ENCODE measurements around the gene DNAJC5.
A peak's percentile ranks its signal among the peaks of the same experiment; 100 is the strongest.

DNAJC5 gene

GRCh38 chr20:63895952-63896263, 982 bp downstream of the DNAJC5 start:
- peak; percentile 47 for DNase-seq (ENCODE audit: low read depth)
- H3K4me3 ChIP-seq (ENCODE audit: low read depth, low read length) = peak overlapping the region; percentile 67
- no peak for TF ChIP-seq CTCF (conservative IDR thresholded peaks at IDR 0.05; ENCODE audit: low read depth, low read length)

DNA sequence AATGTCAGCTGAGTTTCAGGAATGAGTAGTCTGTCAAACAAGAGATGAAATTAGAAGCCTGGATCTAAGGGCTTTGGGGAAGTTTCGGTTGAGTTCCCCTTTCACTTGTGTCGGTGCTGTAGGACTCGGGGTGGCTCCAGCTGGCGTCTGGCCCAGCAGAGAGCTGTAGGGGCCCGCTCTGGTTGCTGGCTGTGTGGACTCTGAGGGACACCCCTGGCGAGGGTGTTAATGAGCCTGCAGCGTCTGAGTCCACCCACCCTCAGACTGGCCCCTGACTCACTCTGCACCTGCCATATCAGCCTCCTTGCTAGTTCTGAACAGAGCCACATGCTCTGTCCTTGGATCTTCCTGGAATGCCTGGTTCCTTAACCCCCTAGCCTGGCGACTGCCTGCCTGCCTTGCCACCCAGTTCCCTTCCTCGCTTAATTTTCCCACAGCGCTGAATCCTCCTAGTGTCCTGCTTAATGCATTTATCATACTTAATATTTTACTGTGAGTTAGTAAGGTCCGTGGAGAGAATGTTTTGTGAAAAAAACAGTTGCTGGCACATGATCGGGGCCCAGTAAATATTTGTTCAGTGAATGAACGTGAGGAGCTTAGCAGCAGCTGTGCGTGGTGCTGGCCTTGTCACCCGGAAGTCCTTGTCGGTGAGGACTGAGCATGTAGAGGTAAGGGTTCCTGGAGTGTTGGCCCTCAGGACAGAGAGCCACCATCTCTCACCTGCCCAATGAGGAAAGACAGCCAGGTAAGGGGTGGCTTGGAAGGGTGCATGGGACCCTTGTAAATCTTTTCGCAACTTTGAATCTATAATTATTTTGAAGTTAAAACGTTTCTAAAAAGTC, 1.6 kb downstream of the DNAJC5 start:
- DNase-seq (ENCODE audit: low read depth) = no peak
- TF ChIP-seq CTCF (conservative IDR thresholded peaks at IDR 0.05; ENCODE audit: low read depth, low read length) = no peak
- H3K4me3 ChIP-seq (ENCODE audit: low read depth, low read length) = peak overlapping the region; percentile 67

- no peak for DNase-seq (ENCODE audit: low read depth)
- no peak for TF ChIP-seq CTCF (conservative IDR thresholded peaks at IDR 0.05; ENCODE audit: low read depth, low read length)
- no peak overlapping the region for H3K4me3 ChIP-seq (ENCODE audit: low read depth, low read length)
Observed at GRCh38 chr20:63897978-63898561, 3.1 kb downstream of the DNAJC5 start.

- TF ChIP-seq CTCF (conservative IDR thresholded peaks at IDR 0.05; ENCODE audit: low read depth, low read length) = no peak
- DNase-seq (ENCODE audit: low read depth) = no peak
- no peak overlapping the region for H3K4me3 ChIP-seq (ENCODE audit: low read depth, low read length)
Observed at GRCh38 chr20:63898882-63899558, 4.1 kb downstream of the DNAJC5 start.

- no peak overlapping the region for H3K4me3 ChIP-seq (ENCODE audit: low read depth, low read length)
- no peak for TF ChIP-seq CTCF (conservative IDR thresholded peaks at IDR 0.05; ENCODE audit: low read depth, low read length)
- no peak for DNase-seq (ENCODE audit: low read depth)
Observed at GRCh38 chr20:63900413-63900812, 5.5 kb downstream of the DNAJC5 start.

GRCh38 chr20:63903796-63904561, 9.1 kb downstream of the DNAJC5 start:
- TF ChIP-seq CTCF (conservative IDR thresholded peaks at IDR 0.05; ENCODE audit: low read depth, low read length) = no peak
- DNase-seq (ENCODE audit: low read depth) = no peak
- no peak overlapping the region for H3K4me3 ChIP-seq (ENCODE audit: low read depth, low read length)
